T-helper 1 cell treated with Interleukin-12 subunit alpha and Interleukin-12 subunit beta and Interleukin-4 antibody, amounts not matched to agents 30 μg/mL and 1 μg/mL, for 36 hours (primary cell): ENCODE measurements around the gene ZNF761.
"Not testable (repeated sequence)": the region's sequence is repeated elsewhere in the genome, so short reads cannot be mapped to it uniquely, and the experiment has no call there.

Experiments
- H3K27ac Mint-ChIP-seq: one replicate; pipeline ENCODE4 v1.8.0; 2021; ENCODE audit warnings: mild to moderate bottlenecking, mixed read lengths
- H3K27me3 Mint-ChIP-seq: one replicate; pipeline ENCODE4 v1.8.0; 2021; ENCODE audit warnings: low read depth, mixed read lengths
- H3K36me3 Mint-ChIP-seq: one replicate; pipeline ENCODE4 v1.8.0; 2021; ENCODE audit warnings: low read depth, mixed read lengths
- H3K4me1 Mint-ChIP-seq: one replicate; pipeline ENCODE4 v1.8.0; 2021; ENCODE audit warnings: low read depth, mixed read lengths
- H3K4me3 Mint-ChIP-seq: one replicate; pipeline ENCODE4 v1.8.0; 2021; ENCODE audit warnings: mild to moderate bottlenecking, moderate library complexity, mixed read lengths
- H3K9me3 Mint-ChIP-seq: one replicate; pipeline ENCODE4 v1.8.0; 2021; ENCODE audit warnings: mixed read lengths

The ZNF761 gene

GRCh38 chr19:53471916-53472315 is 40.1 kb downstream of the ZNF761 start:
- Mint-ChIP-seq H3K27me3 (no peaks in the 10 kb centered on the region), H3K27ac (no peak overlapping the region), H3K4me1 (peaks cover 17% of the 10 kb centered on the region), H3K4me3 (no peak overlapping the region), H3K36me3 (peaks cover 31% of the 10 kb centered on the region), H3K9me3 (peaks cover 50% of the 10 kb centered on the region)

- Mint-ChIP-seq H3K9me3 (peaks cover 67% of the 10 kb centered on the region), H3K36me3 (peaks cover 48% of the 10 kb centered on the region)
- H3K4me1 Mint-ChIP-seq, H3K27me3 Mint-ChIP-seq, H3K27ac Mint-ChIP-seq, H3K4me3 Mint-ChIP-seq: not testable (repeated sequence)
Measured at GRCh38 chr19:53474832-53475231, 43.0 kb downstream of the ZNF761 start.

GRCh38 chr19:53475470-53475869 is 43.7 kb downstream of the ZNF761 start:
- H3K9me3 Mint-ChIP-seq = peaks cover 73% of the 10 kb centered on the region

GRCh38 chr19:53483751-53484150 is 52.0 kb downstream of the ZNF761 start:
- not testable (repeated sequence) for H3K27me3 Mint-ChIP-seq, H3K4me1 Mint-ChIP-seq, H3K27ac Mint-ChIP-seq, H3K4me3 Mint-ChIP-seq
- Mint-ChIP-seq H3K9me3 (peaks cover 66% of the 10 kb centered on the region), H3K36me3 (peaks cover 76% of the 10 kb centered on the region)

More at GRCh38 chr19:53475470-53475869, 43.7 kb downstream of the ZNF761 start:
- H3K4me1 Mint-ChIP-seq, H3K27ac Mint-ChIP-seq, H3K27me3 Mint-ChIP-seq, H3K4me3 Mint-ChIP-seq: not testable (repeated sequence)
- peaks cover 54% of the 10 kb centered on the region for H3K36me3 Mint-ChIP-seq

GRCh38 chr19:53485046-53486004 is 53.5 kb downstream of the ZNF761 start:
- H3K4me1 Mint-ChIP-seq = no peaks in the 10 kb centered on the region
- no peak overlapping the region for H3K4me3 Mint-ChIP-seq

GRCh38 chr19:53492153-53492552 is 60.4 kb downstream of the ZNF761 start:
- no peaks in the 10 kb centered on the region for H3K27me3 Mint-ChIP-seq
- no peak overlapping the region for H3K27ac Mint-ChIP-seq
- H3K4me3 Mint-ChIP-seq = no peak overlapping the region
- peaks cover 68% of the 10 kb centered on the region for H3K9me3 Mint-ChIP-seq
- H3K36me3 Mint-ChIP-seq = peaks cover 53% of the 10 kb centered on the region
- H3K4me1 Mint-ChIP-seq = no peaks in the 10 kb centered on the region

More at GRCh38 chr19:53485046-53486004, 53.5 kb downstream of the ZNF761 start:
- Mint-ChIP-seq H3K36me3 (peaks cover 69% of the 10 kb centered on the region), H3K27me3 (no peaks in the 10 kb centered on the region), H3K27ac (no peak overlapping the region), H3K9me3 (peaks cover 58% of the 10 kb centered on the region)

- H3K27ac Mint-ChIP-seq = not testable (repeated sequence)
- H3K36me3 Mint-ChIP-seq = peaks cover 13% of the 10 kb centered on the region
- peaks cover 62% of the 10 kb centered on the region for H3K9me3 Mint-ChIP-seq
Measured at GRCh38 chr19:53497311-53498023, 65.7 kb downstream of the ZNF761 start.

GRCh38 chr19:53498024-53498395 is 66.2 kb downstream of the ZNF761 start:
- H3K4me3 Mint-ChIP-seq, H3K4me1 Mint-ChIP-seq, H3K27ac Mint-ChIP-seq, H3K36me3 Mint-ChIP-seq, H3K27me3 Mint-ChIP-seq: not testable (repeated sequence)
- peaks cover 56% of the 10 kb centered on the region for H3K9me3 Mint-ChIP-seq

More at GRCh38 chr19:53497311-53498023, 65.7 kb downstream of the ZNF761 start:
- not testable (repeated sequence) for H3K4me3 Mint-ChIP-seq, H3K27me3 Mint-ChIP-seq, H3K4me1 Mint-ChIP-seq

GRCh38 chr19:53503151-53503550 is 71.4 kb downstream of the ZNF761 start:
- not testable (repeated sequence) for H3K27me3 Mint-ChIP-seq, H3K4me1 Mint-ChIP-seq, H3K36me3 Mint-ChIP-seq, H3K4me3 Mint-ChIP-seq, H3K27ac Mint-ChIP-seq
- peaks cover 33% of the 10 kb centered on the region for H3K9me3 Mint-ChIP-seq

GRCh38 chr19:53503671-53504364 is 72.0 kb downstream of the ZNF761 start:
- not testable (repeated sequence) for H3K27ac Mint-ChIP-seq, H3K4me3 Mint-ChIP-seq, H3K27me3 Mint-ChIP-seq, H3K4me1 Mint-ChIP-seq, H3K36me3 Mint-ChIP-seq
- H3K9me3 Mint-ChIP-seq = peaks cover 33% of the 10 kb centered on the region

- not testable (repeated sequence) for H3K36me3 Mint-ChIP-seq, H3K4me3 Mint-ChIP-seq, H3K27me3 Mint-ChIP-seq, H3K4me1 Mint-ChIP-seq, H3K27ac Mint-ChIP-seq
- H3K9me3 Mint-ChIP-seq = peaks cover 31% of the 10 kb centered on the region
Measured at GRCh38 chr19:53504365-53504703, 72.5 kb downstream of the ZNF761 start.

GRCh38 chr19:53504885-53505284 is 73.1 kb downstream of the ZNF761 start:
- H3K4me1 Mint-ChIP-seq = no peaks in the 10 kb centered on the region
- no peaks in the 10 kb centered on the region for H3K36me3 Mint-ChIP-seq
- H3K4me3 Mint-ChIP-seq = no peak overlapping the region
- no peaks in the 10 kb centered on the region for H3K27me3 Mint-ChIP-seq
- H3K9me3 Mint-ChIP-seq = peaks cover 36% of the 10 kb centered on the region
- H3K27ac Mint-ChIP-seq = no peak overlapping the region

GRCh38 chr19:53506728-53507127 is 74.9 kb downstream of the ZNF761 start:
- no peaks in the 10 kb centered on the region for H3K36me3 Mint-ChIP-seq
- no peak overlapping the region for H3K27ac Mint-ChIP-seq
- H3K9me3 Mint-ChIP-seq = peaks cover 30% of the 10 kb centered on the region
- H3K4me1 Mint-ChIP-seq = no peaks in the 10 kb centered on the region
- H3K27me3 Mint-ChIP-seq = no peaks in the 10 kb centered on the region
- no peak overlapping the region for H3K4me3 Mint-ChIP-seq
